Esophagus (tissue), 2 donors: ENCODE data around the gene ARHGEF19. TPM values are rescaled to one million over a fixed set of nuclear protein-coding genes. Genes with fewer than 3 reads are reported as not detected.

Experiments used
- H3K27ac ChIP-seq, 2 donors: one replicate each; pipeline ENCODE4 v1.5.1; 2013; ENCODE audit warnings: low read depth in 2 of 2, mild to moderate bottlenecking in 2 of 2, inconsistent platforms in 1 of 2, low read length in 1 of 2, moderate library complexity in 1 of 2
- H3K27me3 ChIP-seq, 2 donors: one replicate each; pipeline ENCODE4 v1.6.1; 2013; ENCODE audit warnings: low read length in 2 of 2, control low read depth in 1 of 2, mild to moderate bottlenecking in 1 of 2; ENCODE audit not compliant: insufficient read depth in 2 of 2, control insufficient read depth in 1 of 2
- H3K36me3 ChIP-seq, 2 donors: one replicate each; pipeline ENCODE4 v1.6.1; 2013; ENCODE audit warnings: low read length in 1 of 2; ENCODE audit not compliant: control insufficient read depth in 2 of 2, insufficient read depth in 2 of 2
- H3K4me1 ChIP-seq, 2 donors: one replicate each; pipeline ENCODE4 v1.6.1; 2013; ENCODE audit warnings: low read length in 1 of 2; ENCODE audit not compliant: control insufficient read depth in 2 of 2, insufficient read depth in 2 of 2
- H3K4me3 ChIP-seq, 2 donors: one replicate each; pipeline ENCODE4 v1.5.1; 2013; ENCODE audit warnings: low read length in 2 of 2, mild to moderate bottlenecking in 2 of 2, low read depth in 1 of 2, moderate library complexity in 1 of 2
- H3K9me3 ChIP-seq, 2 donors: one replicate each; pipeline ENCODE4 v1.6.1; 2013; ENCODE audit warnings: mild to moderate bottlenecking in 2 of 2, low read depth in 1 of 2, low read length in 1 of 2, moderate library complexity in 1 of 2; ENCODE audit not compliant: control insufficient read depth in 2 of 2, insufficient read depth in 1 of 2
- WGBS, 2 donors: extraction: QIAGEN DNeasy Blood & Tissue Kit; methylation state at CpG; one replicate each; pipeline ENCODE4 v1.1.7; 2013; 5-methylcytosine and 5-hydroxymethylcytosine counted together
- polyA plus RNA-seq, 2 donors: library from polyadenylated mRNA; stranded (reverse); fragments of 200-250 nt; gene quantifications; one replicate each; pipeline ENCODE4 v1.2.3, GENCODE V29; 2013
- donor health status: healthy with polysubstance abuse.
- donor health status: Bipolar disorder and iron deficiency.

The ARHGEF19 gene
- polyA plus RNA-seq, 2 donors: 20.1 to 31.1 TPM

DNA sequence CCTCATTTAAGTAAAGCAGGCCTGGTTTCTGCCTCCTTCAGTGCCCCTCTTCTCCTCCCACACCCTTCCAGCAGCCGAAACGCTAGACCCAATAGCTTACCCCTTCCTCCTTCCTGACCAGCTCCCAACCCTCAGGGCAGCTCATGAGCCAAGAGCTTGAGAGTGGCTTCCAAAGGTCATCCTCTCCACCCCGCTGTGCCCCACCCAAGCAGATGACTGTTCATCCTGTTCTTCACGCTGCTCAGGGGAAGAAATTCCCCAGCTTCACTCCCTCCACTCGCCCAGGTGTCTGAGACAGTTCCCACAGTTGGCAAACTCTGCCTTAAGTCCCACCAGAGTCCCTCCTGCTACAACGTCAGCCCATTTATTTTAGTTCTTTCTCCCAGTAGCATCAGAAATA lies 23.4 kb downstream of the ARHGEF19 start:
- WGBS, 2 donors: 21 to 35% methylated on average over 6 of the region's 6 CpGs
- no peaks in the 10 kb centered on the region for H3K9me3 ChIP-seq
- peaks cover 4 to 22% of the 10 kb centered on the region in 2 donors for H3K4me1 ChIP-seq
- H3K36me3 ChIP-seq: no peaks in the 10 kb centered on the region
- H3K27ac ChIP-seq: peak overlapping the region; percentile 86 to 96
- H3K4me3 ChIP-seq: no peak overlapping the region
- H3K27me3 ChIP-seq: no peaks in the 10 kb centered on the region

DNA sequence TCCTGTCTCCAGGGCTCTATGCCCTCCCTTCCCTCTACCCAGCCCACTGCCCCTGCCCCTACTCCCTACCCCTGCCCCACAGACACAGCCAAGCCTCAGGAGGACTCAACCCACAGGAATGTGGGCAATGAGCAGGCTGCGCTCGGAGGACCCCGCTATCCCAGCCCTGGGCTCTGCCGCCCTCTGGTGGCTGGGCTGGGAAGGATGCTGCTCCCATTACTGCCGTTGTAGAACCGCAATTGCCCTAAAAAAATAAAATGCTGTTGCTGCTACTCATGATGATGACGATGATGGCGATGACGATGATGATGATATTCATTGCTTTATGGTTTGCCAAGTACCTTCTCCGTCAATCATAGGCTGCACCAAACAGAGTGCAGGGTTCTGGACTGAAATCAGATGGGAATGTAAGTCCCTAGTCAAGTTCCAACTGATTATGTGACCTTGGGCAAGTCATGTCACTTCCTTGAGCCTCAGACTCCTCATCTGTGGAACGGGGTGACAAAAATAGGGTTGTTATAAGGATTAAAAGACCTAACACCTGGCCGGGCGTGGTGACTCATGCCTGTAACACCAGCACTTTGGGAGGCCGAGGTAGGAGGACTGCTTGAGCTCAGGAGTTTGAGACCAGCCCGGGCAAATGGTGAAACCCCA lies 24.6 kb downstream of the ARHGEF19 start:
- Histone ChIP-seq H3K36me3 (no peaks in the 10 kb centered on the region), H3K27me3 (no peaks in the 10 kb centered on the region), H3K4me3 (no peak overlapping the region), H3K4me1 (peaks cover 4 to 28% of the 10 kb centered on the region in 2 donors), H3K27ac (peak overlapping the region; percentile 86 to 96), H3K9me3 (no peaks in the 10 kb centered on the region)
- 15 to 18% methylated on average over 15 of the region's 15 CpGs for WGBS, 2 donors

DNA sequence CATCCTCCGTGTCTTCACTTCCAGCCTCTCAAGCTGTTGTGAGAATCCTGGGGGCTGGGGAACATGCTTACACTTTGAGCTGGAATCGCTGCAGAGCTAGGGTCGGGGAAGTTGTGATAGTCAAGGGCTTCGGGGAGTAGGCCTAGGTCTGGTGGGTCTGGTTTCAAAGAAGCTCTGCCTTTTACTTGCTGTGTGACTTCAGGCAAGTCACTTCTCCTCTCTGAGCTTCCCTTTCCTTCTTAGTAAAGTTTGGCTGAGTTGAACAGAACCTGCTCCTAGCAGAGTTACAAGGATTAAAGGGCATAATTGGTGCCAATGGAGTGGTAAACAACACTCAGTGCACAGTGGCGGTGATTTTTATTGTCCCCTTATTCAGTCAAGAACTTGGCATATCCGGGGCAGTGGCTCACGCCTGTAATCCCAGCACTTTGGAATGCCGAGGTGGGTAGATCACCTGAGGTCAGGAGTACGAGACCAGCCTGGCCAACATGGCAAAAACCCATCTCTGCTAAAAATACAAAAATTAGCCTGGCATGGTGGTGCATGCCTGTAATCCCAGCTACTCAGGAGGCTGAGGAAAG lies 25.7 kb downstream of the ARHGEF19 start:
- Histone ChIP-seq H3K27ac (peak overlapping the region; percentile 76 to 82), H3K4me1 (peaks cover 8 to 32% of the 10 kb centered on the region in 2 donors), H3K4me3 (no peak overlapping the region), H3K9me3 (no peaks in the 10 kb centered on the region), H3K36me3 (no peaks in the 10 kb centered on the region), H3K27me3 (no peaks in the 10 kb centered on the region)
- 65 to 74% methylated on average over 9 of the region's 9 CpGs for WGBS, 2 donors

DNA sequence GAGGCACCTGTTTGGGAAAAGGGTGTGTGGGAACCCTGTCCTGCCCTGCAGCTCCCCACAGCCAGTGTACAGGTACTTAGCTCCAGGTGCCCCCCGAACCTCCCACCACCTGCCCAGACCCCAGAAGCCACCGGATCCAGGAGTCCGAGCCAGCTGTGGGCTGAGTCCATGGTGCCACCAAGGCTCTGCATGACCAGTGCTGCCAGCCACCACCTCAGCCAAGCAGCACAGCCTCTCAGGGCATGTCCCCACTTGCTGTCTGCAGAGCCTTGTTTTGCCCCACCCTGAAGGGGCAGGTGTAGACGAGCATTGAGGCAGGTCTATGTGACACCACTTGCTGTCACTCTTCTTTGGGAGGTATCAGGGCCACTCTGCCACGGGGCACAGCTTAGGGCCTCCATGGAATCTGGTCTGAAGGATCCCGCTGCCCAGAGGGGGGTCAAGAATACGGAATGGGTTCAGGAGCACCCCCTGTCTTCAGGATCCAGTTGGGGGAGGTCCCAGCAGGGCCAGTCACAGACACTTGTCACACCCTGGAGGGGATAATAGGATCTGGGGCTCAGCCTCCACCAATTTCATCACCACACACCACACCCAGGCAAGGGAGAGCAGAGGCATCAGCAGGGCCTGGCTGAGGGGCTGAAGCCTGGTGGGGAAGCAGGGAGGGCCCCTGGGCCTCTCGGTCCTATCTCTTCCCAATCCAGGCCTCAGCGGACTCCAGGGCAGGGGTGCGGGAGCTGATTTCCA lies 27.7 kb downstream of the ARHGEF19 start:
- Histone ChIP-seq H3K27me3 (no peaks in the 10 kb centered on the region), H3K27ac (peak overlapping the region; percentile 95 to 99), H3K36me3 (no peaks in the 10 kb centered on the region), H3K4me3 (peak overlapping the region; percentile 34 to 40), H3K4me1 (peaks cover 12 to 32% of the 10 kb centered on the region in 2 donors), H3K9me3 (no peaks in the 10 kb centered on the region)
- 57 to 67% methylated on average over 10 of the region's 10 CpGs for WGBS, 2 donors

DNA sequence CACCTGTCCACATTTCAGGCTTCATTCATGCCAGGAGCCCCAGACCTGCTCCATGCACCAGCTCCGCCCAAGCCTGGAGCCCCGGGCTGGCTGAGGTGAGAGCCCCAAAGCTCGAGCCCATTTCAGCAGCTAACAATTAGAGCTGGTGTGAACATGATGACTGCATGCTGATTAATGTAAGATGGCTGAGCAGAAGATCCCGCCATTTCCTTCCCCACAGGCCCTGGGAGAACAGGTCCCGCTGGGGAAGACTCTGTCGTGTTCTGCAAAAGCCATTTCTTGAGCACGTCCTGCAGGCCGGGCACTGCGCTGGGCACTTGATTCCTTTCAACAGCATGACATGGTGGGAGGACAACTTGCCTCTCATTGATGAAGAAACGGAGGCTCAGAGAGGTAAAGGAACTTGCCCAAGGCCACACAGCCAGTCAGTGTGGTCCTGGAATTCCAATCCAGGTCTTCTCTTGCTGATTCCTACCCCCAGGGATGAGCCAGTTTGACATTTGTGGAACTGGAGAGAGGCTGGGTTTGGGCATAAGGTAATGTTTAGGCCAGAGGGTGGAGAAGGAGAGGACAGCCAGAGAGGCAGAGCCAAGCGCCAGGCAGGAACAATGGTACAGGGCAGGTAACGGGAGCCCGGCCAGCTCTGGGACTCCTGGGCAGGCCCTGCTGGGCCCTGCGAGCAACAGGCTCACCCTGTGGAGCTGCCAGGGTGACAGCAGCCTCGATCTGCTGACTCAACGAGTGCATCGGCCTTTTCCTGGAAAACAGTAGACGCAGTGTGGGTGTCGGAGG lies 28.5 kb downstream of the ARHGEF19 start:
- H3K4me1 ChIP-seq: peaks cover 12 to 30% of the 10 kb centered on the region in 2 donors
- WGBS, 2 donors: 54 to 69% methylated on average over 19 of the region's 19 CpGs
- H3K9me3 ChIP-seq: no peaks in the 10 kb centered on the region
- H3K36me3 ChIP-seq: no peaks in the 10 kb centered on the region
- H3K27ac ChIP-seq: peak overlapping the region; percentile 95 to 99
- H3K27me3 ChIP-seq: no peaks in the 10 kb centered on the region
- peak overlapping the region; percentile 34 to 40 for H3K4me3 ChIP-seq

DNA sequence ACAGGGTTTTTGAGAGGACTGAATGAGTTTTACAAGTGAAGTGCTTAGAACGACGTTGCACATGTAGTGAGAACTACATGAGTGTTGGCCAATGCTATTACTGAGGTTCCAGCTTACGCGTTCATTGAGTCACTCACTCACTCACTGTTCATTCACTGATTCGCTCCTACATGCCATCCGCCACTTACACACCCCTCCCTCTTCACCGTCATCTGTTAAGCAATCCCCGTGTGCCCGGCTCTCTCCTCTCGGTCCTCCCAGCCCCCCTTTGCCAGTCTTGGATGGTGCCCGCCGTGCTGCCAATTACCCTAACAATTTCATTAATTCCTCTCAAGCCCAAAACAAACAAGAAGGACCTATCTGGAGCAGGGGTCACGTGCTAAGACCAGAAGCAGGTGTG lies 29.3 kb downstream of the ARHGEF19 start:
- H3K27ac ChIP-seq: peak overlapping the region; percentile 95 to 99
- H3K4me3 ChIP-seq: peak overlapping the region; percentile 34 to 40
- 39 to 57% methylated on average over 13 of the region's 13 CpGs for WGBS, 2 donors
- no peaks in the 10 kb centered on the region for H3K27me3 ChIP-seq
- peaks cover 12 to 30% of the 10 kb centered on the region in 2 donors for H3K4me1 ChIP-seq
- no peaks in the 10 kb centered on the region for H3K36me3 ChIP-seq
- H3K9me3 ChIP-seq: no peaks in the 10 kb centered on the region

DNA sequence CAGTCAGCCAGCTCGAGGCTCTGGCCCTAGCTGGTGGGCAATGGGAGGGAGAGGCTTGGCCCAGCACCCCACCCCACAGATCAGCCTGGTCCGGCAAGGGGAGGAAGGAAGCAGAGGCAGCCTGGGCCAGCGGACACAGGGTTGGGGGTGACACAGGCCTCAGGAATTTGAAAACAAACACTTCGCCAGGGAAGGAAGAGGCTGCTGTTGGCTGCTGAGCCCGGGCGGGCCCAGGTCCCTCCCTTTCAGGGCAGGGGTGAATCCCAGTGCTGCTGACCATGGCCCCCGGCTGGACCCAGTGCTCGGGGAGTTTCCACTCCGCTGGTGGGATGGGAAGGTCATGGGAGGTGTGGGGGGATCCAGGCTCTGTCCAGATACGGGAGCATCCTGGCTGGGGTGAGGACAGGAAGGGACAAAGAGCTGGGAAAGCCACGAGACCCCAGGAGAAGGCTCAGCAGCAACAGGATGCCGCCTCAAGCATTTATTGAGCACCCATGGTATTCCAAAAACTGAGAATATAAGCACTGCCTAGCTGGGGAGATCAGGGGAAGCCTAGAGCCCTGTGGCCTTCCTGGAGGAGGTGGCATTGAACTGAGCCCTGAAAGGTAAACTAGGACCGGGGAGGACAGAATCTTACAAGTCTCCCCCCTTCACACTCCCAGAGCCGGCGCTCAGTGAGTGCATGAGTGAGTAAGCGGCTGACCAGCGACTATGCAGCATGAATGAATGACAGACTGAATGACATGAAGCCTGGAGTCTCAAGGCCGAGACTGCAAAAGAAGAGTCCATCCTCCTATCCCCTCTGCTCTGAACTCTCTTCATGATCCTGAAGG lies 30.3 kb downstream of the ARHGEF19 start:
- Histone ChIP-seq H3K27ac (peak overlapping the region; percentile 92 to 95), H3K27me3 (no peaks in the 10 kb centered on the region), H3K9me3 (no peaks in the 10 kb centered on the region), H3K4me1 (peaks cover 17 to 37% of the 10 kb centered on the region in 2 donors), H3K4me3 (peak overlapping the region in 1 of 2 donors; percentile 20), H3K36me3 (no peaks in the 10 kb centered on the region)
- 44 to 52% methylated on average over 18 of the region's 18 CpGs for WGBS, 2 donors

DNA sequence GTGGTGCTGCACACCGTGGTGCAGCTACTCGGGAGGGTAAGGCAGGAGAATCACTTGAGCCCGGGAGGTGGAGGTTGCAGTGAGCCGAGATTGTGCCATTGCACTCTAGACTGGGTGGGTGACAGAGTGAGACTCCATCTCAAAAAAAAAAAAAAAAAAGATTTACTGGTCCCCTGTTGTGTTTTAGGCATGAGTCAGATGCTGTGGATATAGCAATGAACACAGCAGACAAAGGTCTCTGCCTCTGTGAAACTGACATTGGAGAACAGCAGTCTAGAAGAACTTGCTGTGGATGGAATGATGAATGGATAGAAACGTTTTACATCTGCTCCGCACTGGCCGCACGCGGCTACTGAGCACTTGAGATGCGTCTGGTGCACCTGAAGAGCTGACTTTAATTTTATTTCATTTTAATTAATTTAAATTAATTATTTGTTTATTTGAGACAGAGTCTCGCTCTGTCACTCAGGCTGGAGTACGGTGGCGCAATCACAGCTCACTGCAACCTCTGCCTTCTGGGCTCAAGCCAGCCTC lies 32.1 kb downstream of the ARHGEF19 start:
- peaks cover 17 to 39% of the 10 kb centered on the region in 2 donors for H3K4me1 ChIP-seq
- peak overlapping the region; percentile 70 to 92 for H3K27ac ChIP-seq
- WGBS, 2 donors: 86 to 92% methylated on average over 13 of the region's 13 CpGs

More for the DNA sequence above, 32.1 kb downstream of the ARHGEF19 start:
- Histone ChIP-seq H3K4me3 (no peak overlapping the region), H3K9me3 (no peaks in the 10 kb centered on the region), H3K27me3 (no peaks in the 10 kb centered on the region), H3K36me3 (no peaks in the 10 kb centered on the region)
